GM23248 (cell line): ENCODE results near the gene SGMS1. TPM values are rescaled to one million over a fixed set of nuclear protein-coding genes. Genes with fewer than 3 reads are reported as not detected.

Experiments
- DNase-seq: peaks from one replicate; pipeline ENCODE4 v3.0.0-alpha.2; 2015
- H2AFZ ChIP-seq: fragments of 200-600 bp; sonication (generic); 2 replicates; pipeline ENCODE4 v1.6.1; 2016; ENCODE audit warnings: antibody characterized with exemption
- H3F3A ChIP-seq: fragments of 200-600 bp; sonication (generic); 2 replicates; pipeline ENCODE4 v1.6.1; 2016; ENCODE audit warnings: mild to moderate bottlenecking, antibody characterized with exemption, mixed run types; ENCODE audit not compliant: insufficient read depth
- H3K27ac ChIP-seq: fragments of 200-600 bp; sonication (generic); 2 replicates; pipeline ENCODE4 v1.5.1; 2016; ENCODE audit warnings: mild to moderate bottlenecking
- H3K27me3 ChIP-seq: fragments of 200-600 bp; sonication (generic); replicated peaks from 2 replicates; pipeline ENCODE4 v1.6.1; 2016; ENCODE audit warnings: mild to moderate bottlenecking; ENCODE audit not compliant: insufficient read depth
- H3K36me3 ChIP-seq: fragments of 200-600 bp; sonication (generic); 2 replicates; pipeline ENCODE4 v1.6.1; 2016; ENCODE audit warnings: low read depth, mild to moderate bottlenecking
- H3K4me1 ChIP-seq: fragments of 200-600 bp; sonication (generic); 2 replicates; pipeline ENCODE4 v1.6.1; 2016; ENCODE audit warnings: mild to moderate bottlenecking; ENCODE audit not compliant: insufficient read depth
- H3K4me2 ChIP-seq: fragments of 200-600 bp; sonication (generic); one replicate; pipeline ENCODE4 v1.6.1; 2016; ENCODE audit warnings: mild to moderate bottlenecking; ENCODE audit not compliant: unreplicated experiment
- H3K4me3 ChIP-seq: fragments of 200-600 bp; sonication (generic); 2 replicates; pipeline ENCODE4 v1.5.1; 2016; ENCODE audit warnings: mild to moderate bottlenecking
- H3K79me2 ChIP-seq: fragments of 200-600 bp; sonication (generic); 2 replicates; pipeline ENCODE4 v1.6.1; 2016; ENCODE audit warnings: mild to moderate bottlenecking; ENCODE audit not compliant: insufficient read depth
- H3K9ac ChIP-seq: fragments of 200-600 bp; sonication (generic); 2 replicates; pipeline ENCODE4 v1.6.1; 2016; ENCODE audit warnings: mild to moderate bottlenecking
- H3K9me2 ChIP-seq: fragments of 200-600 bp; sonication (generic); 2 replicates; pipeline ENCODE4 v1.6.1; 2016; ENCODE audit warnings: mixed run types, mild to moderate bottlenecking, moderate library complexity; ENCODE audit not compliant: insufficient read depth
- H3K9me3 ChIP-seq: fragments of 200-600 bp; sonication (generic); one replicate; pipeline ENCODE4 v1.6.1; 2017; ENCODE audit warnings: low read depth
- H4K20me1 ChIP-seq: fragments of 200-600 bp; sonication (generic); 2 replicates; pipeline ENCODE4 v1.6.0; 2016; ENCODE audit not compliant: insufficient read depth
- EZH2 ChIP-seq: fragments of 200-600 bp; sonication (generic); IDR thresholded peaks from 2 replicates; pipeline ENCODE4 v1.6.1; 2018; ENCODE audit warnings: antibody characterized with exemption, mild to moderate bottlenecking; ENCODE audit not compliant: insufficient read depth, poor library complexity, severe bottlenecking
- EZH2phosphoT487 ChIP-seq: fragments of 200-600 bp; sonication (generic); IDR thresholded peaks from 2 replicates; pipeline ENCODE4 v1.6.1; 2018; ENCODE audit warnings: antibody characterized with exemption, moderate library complexity, mild to moderate bottlenecking, low read depth; ENCODE audit not compliant: insufficient read depth
- WGBS, 2 experiments: methylation state at CpG; one replicate each; pipeline ENCODE4 v1.1.6; 2015 to 2017; ENCODE audit warnings: low lambda C conversion rate in 2 of 2, low coverage in 1 of 2; ENCODE audit errors: missing lambda C conversion rate in 2 of 2; 5-methylcytosine and 5-hydroxymethylcytosine counted together
- in situ Hi-C: fragments of 300-500 bp; cut with MboI; formaldehyde crosslinking; loops from 2 replicates; pipeline ENCODE4 v1.15.0; 2020
- polyA plus RNA-seq: library from polyadenylated mRNA; unstranded; fragments of >200 nt; fragmentation: Nextera tagmentation; extraction: Ambion mirVana; gene quantifications from 2 replicates; pipeline ENCODE4 v1.2.1, GENCODE V29; 2016
- total RNA-seq: library from RNA; depleted of rRNA; stranded (reverse); fragments of >200 nt; shearing (Covaris generic); gene quantifications from 2 replicates; pipeline ENCODE4 v1.2.3, GENCODE V29; 2014

SGMS1 gene
- total and polyA plus RNA-seq, 2 experiments from 2014 or later = 22.7 to 53.6 TPM

GRCh38 chr10:50439806-50440205, 183.9 kb downstream of the SGMS1 start:
- 86 to 89% methylated on average over 2 of the region's 2 CpGs for WGBS, 2 experiments
- no peaks in the 10 kb centered on the region for H3F3A ChIP-seq
- H3K27me3 ChIP-seq = no peaks in the 10 kb centered on the region
- H3K27ac ChIP-seq = no peak overlapping the region
- no peaks in the 10 kb centered on the region for H3K9me2 ChIP-seq
- in situ Hi-C loops = no loop called here
- no peak overlapping the region for H2AFZ ChIP-seq
- no peaks in the 10 kb centered on the region for H4K20me1 ChIP-seq
- H3K79me2 ChIP-seq = no peaks in the 10 kb centered on the region
- no peak overlapping the region for H3K4me3 ChIP-seq
- H3K9ac ChIP-seq = no peak overlapping the region
- H3K36me3 ChIP-seq = no peaks in the 10 kb centered on the region
- peaks cover 5% of the 10 kb centered on the region; the same call in 1 of the 2 replicates for H3K4me1 ChIP-seq
- DNase-seq = peak; percentile 20
- TF ChIP-seq EZH2phosphoT487 (no peak), EZH2 (no peak)
- H3K9me3 ChIP-seq = no peaks in the 10 kb centered on the region
- no peak overlapping the region for H3K4me2 ChIP-seq

GRCh38 chr10:50439187-50439586, 184.6 kb downstream of the SGMS1 start:
- H3K4me1 ChIP-seq = peaks cover 5% of the 10 kb centered on the region; the same call in 1 of the 2 replicates
- H3K4me3 ChIP-seq = no peak overlapping the region
- H4K20me1 ChIP-seq = no peaks in the 10 kb centered on the region
- TF ChIP-seq EZH2phosphoT487 (no peak), EZH2 (no peak)
- no peaks in the 10 kb centered on the region for H3K9me2 ChIP-seq
- in situ Hi-C loops = no loop called here
- 81 to 93% methylated on average over 2 of the region's 2 CpGs for WGBS, 2 experiments
- H3F3A ChIP-seq = no peaks in the 10 kb centered on the region
- H3K36me3 ChIP-seq = no peaks in the 10 kb centered on the region
- H2AFZ ChIP-seq = no peak overlapping the region
- no peaks in the 10 kb centered on the region for H3K9me3 ChIP-seq
- no peak for DNase-seq
- no peak overlapping the region for H3K27ac ChIP-seq
- H3K9ac ChIP-seq = no peak overlapping the region
- no peak overlapping the region for H3K4me2 ChIP-seq
- H3K27me3 ChIP-seq = no peaks in the 10 kb centered on the region
- H3K79me2 ChIP-seq = no peaks in the 10 kb centered on the region

GRCh38 chr10:50438049-50438936, 185.5 kb downstream of the SGMS1 start:
- DNase-seq = no peak
- Histone ChIP-seq H3K9ac (no peak overlapping the region), H3K27ac (no peak overlapping the region), H3K4me1 (peaks cover 5% of the 10 kb centered on the region; the same call in 1 of the 2 replicates), H2AFZ (no peak overlapping the region), H3K27me3 (no peaks in the 10 kb centered on the region), H3K36me3 (no peaks in the 10 kb centered on the region), H3K9me2 (no peaks in the 10 kb centered on the region), H3K9me3 (no peaks in the 10 kb centered on the region), H3K4me3 (no peak overlapping the region), H4K20me1 (no peaks in the 10 kb centered on the region), H3K79me2 (no peaks in the 10 kb centered on the region), H3F3A (no peaks in the 10 kb centered on the region), H3K4me2 (no peak overlapping the region)
- in situ Hi-C loops = no loop called here
- TF ChIP-seq EZH2 (no peak), EZH2phosphoT487 (no peak)
- 89 to 90% methylated on average over 6 of the region's 6 CpGs for WGBS, 2 experiments

DNA sequence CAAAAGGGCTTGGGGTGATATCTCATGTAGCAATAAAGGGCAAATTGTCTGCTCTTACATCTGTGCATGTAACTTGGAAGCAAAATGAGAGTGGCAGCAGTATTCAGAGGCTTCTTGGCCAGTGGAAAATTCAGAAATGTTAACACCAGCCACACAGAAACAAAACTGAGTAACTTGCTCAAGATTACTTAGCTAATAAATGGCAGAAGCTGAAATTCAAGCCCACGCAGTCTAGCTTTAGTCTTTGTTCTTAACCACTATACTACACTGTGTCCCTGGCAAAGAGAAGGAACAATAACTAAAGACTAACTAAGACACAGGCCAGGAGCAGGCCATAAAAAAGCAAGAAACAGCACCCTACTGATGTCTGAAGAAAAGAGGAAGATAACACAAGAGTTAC, 186.5 kb downstream of the SGMS1 start:
- H3K4me1 ChIP-seq = peaks cover 10% of the 10 kb centered on the region
- H3K79me2 ChIP-seq = no peaks in the 10 kb centered on the region
- 88 to 92% methylated on average over 1 of the region's 1 CpG for WGBS, 2 experiments
- no peaks in the 10 kb centered on the region; the same call in 1 of the 2 replicates for H3F3A ChIP-seq
- in situ Hi-C loops = no loop called here
- TF ChIP-seq EZH2phosphoT487 = no peak
- no peak for TF ChIP-seq EZH2
- no peak for DNase-seq
- H3K36me3 ChIP-seq = no peaks in the 10 kb centered on the region
- no peak overlapping the region for H3K4me3 ChIP-seq
- H3K27me3 ChIP-seq = no peaks in the 10 kb centered on the region
- H3K9me3 ChIP-seq = no peaks in the 10 kb centered on the region
- H3K9me2 ChIP-seq = no peaks in the 10 kb centered on the region
- H2AFZ ChIP-seq = no peak overlapping the region
- no peak overlapping the region for H3K4me2 ChIP-seq
- no peak overlapping the region for H3K9ac ChIP-seq
- no peaks in the 10 kb centered on the region for H4K20me1 ChIP-seq
- no peak overlapping the region for H3K27ac ChIP-seq
